K562 (cell line): Measurements from ENCODE around the gene C17orf50. TPM values are rescaled to one million over a fixed set of nuclear protein-coding genes. Genes with fewer than 3 reads are reported as not detected.

ENCODE experiments used
- ATAC-seq: fragments of 200-7000 bp; cut with Tn5 transposase; 3 replicates; pipeline ENCODE4 v1.9.1; 2020; ENCODE audit warnings: moderate library complexity
- BruUV-seq: library from RNA; stranded (reverse); fragments of 400-500 nt; replicated peaks from 2 replicates; lab custom pipeline; 2021; lab: Mats Ljungman, UMichigan
- CTCF ChIA-PET: fragments of 300-600 bp; formaldehyde crosslinking; extraction: SDS; loops from one replicate; lab custom pipeline; 2021; ENCODE audit warnings: low intra/inter-chr PET ratio; lab: Yijun Ruan, JAX
- POLR2A ChIA-PET: fragments of 300-600, 350-650 bp; sonication (Branson Sonifier 250); formaldehyde crosslinking; extraction: SDS; loops from one replicate; lab custom pipeline; 2021; ENCODE audit warnings: antibody characterized with exemption, inconsistent platforms; lab: Yijun Ruan, JAX
- DNase-seq, 4 experiments: peaks; one replicate each; pipeline versions ENCODE4 v3.0.0 to v3.0.0-alpha.2; 2011 to 2018; ENCODE audit warnings: low spot score in 3 of 4, mixed read lengths in 3 of 4; ENCODE audit errors: extremely low read depth in 1 of 4
- FAIRE-seq: peaks from 2 replicates; lab custom pipeline; 2011; peaks lifted over from hg19 to GRCh38; lab: Jason Lieb, UNC
- H2AFZ ChIP-seq: 2 replicates; pipeline ENCODE4 v1.6.0; 2011; ENCODE audit warnings: low read depth, low read length, control low read depth, inconsistent platforms
- H3K27ac ChIP-seq: fragments of 200-600 bp; 3 replicates; pipeline ENCODE4 v1.8.0; 2011; ENCODE audit warnings: low read depth, mild to moderate bottlenecking, control low read depth, inconsistent platforms, low read length, moderate library complexity, mixed read lengths; ENCODE audit errors: extremely low read depth
- H3K27me3 ChIP-seq, 2 experiments: fragments of 300-600 bp in 1 of 2; 2 replicates in 1 of 2; 3 replicates in 1 of 2; pipeline versions ENCODE4 v1.6.0 to v1.8.0; 2011; ENCODE audit warnings: inconsistent platforms in 2 of 2, low read length in 2 of 2, mild to moderate bottlenecking in 1 of 2, mixed read lengths in 1 of 2, moderate library complexity in 1 of 2; ENCODE audit not compliant: control insufficient read depth in 2 of 2, insufficient read depth in 2 of 2
- H3K36me3 ChIP-seq: fragments of 300-600 bp; 3 replicates; pipeline ENCODE4 v1.8.0; 2011; ENCODE audit warnings: mild to moderate bottlenecking, low read length, inconsistent platforms; ENCODE audit not compliant: control insufficient read depth, insufficient read depth
- H3K4me1 ChIP-seq, 2 experiments: fragments of 200-600 bp in 1 of 2; replicated peaks in 1 of 2; 2 replicates in 1 of 2; 3 replicates in 1 of 2; pipeline versions ENCODE4 v1.5.1 to v1.8.0; 2011; ENCODE audit warnings: inconsistent platforms in 2 of 2, low read length in 2 of 2, mild to moderate bottlenecking in 1 of 2, mixed read lengths in 1 of 2, moderate library complexity in 1 of 2; ENCODE audit not compliant: control insufficient read depth in 2 of 2, insufficient read depth in 2 of 2
- H3K4me2 ChIP-seq: 2 replicates; pipeline ENCODE4 v1.6.1; 2011; ENCODE audit warnings: low read length, control low read depth, inconsistent platforms, mixed read lengths; ENCODE audit not compliant: insufficient read depth
- H3K4me3 ChIP-seq: fragments of 200-600 bp; sonication (generic), shearing (Covaris generic); 2 replicates; pipeline ENCODE4 v1.5.1; 2016; ENCODE audit warnings: control low read depth, inconsistent platforms
- H3K79me2 ChIP-seq: fragments of 200-600 bp; 3 replicates; pipeline ENCODE4 v1.8.0; 2011; ENCODE audit warnings: low read length, inconsistent platforms; ENCODE audit not compliant: control insufficient read depth, insufficient read depth
- H3K9ac ChIP-seq, 2 experiments: 2 replicates each; pipeline versions ENCODE4 v1.6.0 to v1.6.1; 2011; ENCODE audit warnings: low read depth in 2 of 2, low read length in 2 of 2, control low read depth in 1 of 2, inconsistent platforms in 1 of 2, mild to moderate bottlenecking in 1 of 2, mixed read lengths in 1 of 2; ENCODE audit not compliant: insufficient read depth in 1 of 2
- H3K9me1 ChIP-seq: one replicate; pipeline ENCODE4 v1.6.0; 2011; ENCODE audit warnings: inconsistent platforms, mild to moderate bottlenecking, low read length, moderate library complexity; ENCODE audit not compliant: control insufficient read depth, insufficient read depth
- H3K9me3 ChIP-seq: replicated peaks from 2 replicates; pipeline ENCODE4 v1.5.1; 2011; ENCODE audit warnings: low read depth, low read length, inconsistent platforms; ENCODE audit not compliant: control insufficient read depth, insufficient read depth
- H4K20me1 ChIP-seq: replicated peaks from 2 replicates; pipeline ENCODE4 v1.6.1; 2011; ENCODE audit warnings: low read length, inconsistent platforms, mixed read lengths; ENCODE audit not compliant: control insufficient read depth, insufficient read depth
- BHLHE40 ChIP-seq: IDR thresholded peaks from 2 replicates; pipeline ENCODE4 v1.6.1; 2011; ENCODE audit warnings: low read length, improper control_type of control experiment
- CBFB ChIP-seq: sonication (generic); formaldehyde crosslinking; IDR thresholded peaks from 2 replicates; pipeline ENCODE4 v1.4.0; 2020; ENCODE audit warnings: mild to moderate bottlenecking, missing genetic modification reagents
- FOXJ2 ChIP-seq: fragments of 200-800 bp; sonication (Bioruptor generic); IDR thresholded peaks from 2 replicates; pipeline ENCODE4 v1.6.1; 2016; ENCODE audit warnings: missing genetic modification characterization, missing compliant biosample characterization
- ZNF280A ChIP-seq: fragments of 450-650 bp; IDR thresholded peaks from 2 replicates; pipeline ENCODE4 v1.6.1; 2018; ENCODE audit warnings: mild to moderate bottlenecking, low read depth; ENCODE audit not compliant: partially characterized antibody
- ZNF57 ChIP-seq: fragments of 450-650 bp; formaldehyde crosslinking; IDR thresholded peaks from 2 replicates; pipeline ENCODE4 v1.4.0; 2020; ENCODE audit warnings: mild to moderate bottlenecking, moderate library complexity
- WGBS: fragments of 100-300 bp; shearing (Covaris generic); methylation state at CpG from one replicate; pipeline ENCODE4 v1.1.6; 2016; ENCODE audit warnings: low coverage, mixed read lengths; ENCODE audit not compliant: insufficient coverage; ENCODE audit errors: missing lambda C conversion rate; 5-methylcytosine and 5-hydroxymethylcytosine counted together
- in situ Hi-C: fragments of 300-500 bp; cut with MboI; formaldehyde crosslinking; loops from 4 replicates; pipeline ENCODE4 v1.15.0; 2018; ENCODE audit warnings: inconsistent platforms, mixed read lengths
- intact Hi-C: fragments of 100-400 bp; cut with micrococcal nuclease; formaldehyde crosslinking; loops from 2 replicates; pipeline ENCODE4 v1.14.2; 2022
- polyA plus RNA-seq, 8 experiments: library from polyadenylated mRNA; depleted of rRNA in 4 of 8; stranded (reverse) in 5 of 8; unstranded in 3 of 8; fragments of >200 nt; fragmentation: Nextera tagmentation in 2 of 8; fragmentation: Illumina TruSeq in 1 of 8; extraction: Ambion mirVana in 2 of 8; extraction: Trizol in 1 of 8; gene quantifications; 2 replicates each; pipeline versions ENCODE4 v1.2.1 to v1.2.3, GENCODE V29; 2011 to 2014; ENCODE audit warnings: inconsistent platforms in 1 of 8, missing spikeins in 1 of 8
- total RNA-seq, 7 experiments: library from RNA; depleted of rRNA in 6 of 7; stranded (reverse); fragments of >200 nt in 6 of 7; fragmentation: Illumina TruSeq in 2 of 7; extraction: Trizol in 2 of 7; gene quantifications; 2 replicates each; pipeline versions ENCODE4 v1.2.1 to v1.2.3, GENCODE V29; 2011 to 2021; ENCODE audit warnings: low replicate concordance in 1 of 7

C17orf50 gene
- total and polyA plus RNA-seq, 9 of the 15 experiments (the other 6 are each of a cell fraction or from before 2014, with no cell fraction given): not detected

GRCh38 chr17:35748341-35748841, 12.3 kb upstream of the C17orf50 start:
- TF ChIP-seq FOXJ2 (tag): no peak
- TF ChIP-seq CBFB (CRISPR knock-in tag): 0 out of 2 replicates have a peak, but pooled peaks have one; percentile 1
- TF ChIP-seq ZNF57 (CRISPR knock-in tag): no peak
- in situ Hi-C loops: loop anchor here (5.0 to 25.0 kb wide), 4 partner anchors 191 to 1311 kb away; partner anchors contain the start of genes NLE1 and UNC45B
- no TSS peak for BruUV-seq
- CTCF ChIA-PET: interaction anchor here (0.5 to 2.0 kb wide), 3 partner anchors 135 to 659 kb away, joined by 6 to 16 read pairs (median 9); no protein-coding TSS in a partner anchor
- Histone ChIP-seq H3K36me3 (no peaks in the 10 kb centered on the region), H3K4me2 (no peak overlapping the region), H3K27ac (no peak overlapping the region), H3K4me3 (no peak overlapping the region), H3K4me1 (peaks cover 11 to 25% of the 10 kb centered on the region in 2 experiments; a peak in 4 of 5 replicates), H4K20me1 (peaks cover 17% of the 10 kb centered on the region; the same call in 1 of the 2 replicates), H3K9ac (no peak overlapping the region; a peak in 1 of 4 replicates), H3K27me3 (peaks cover 10 to 67% of the 10 kb centered on the region in 2 experiments; a peak in 4 of 5 replicates), H2AFZ (no peak overlapping the region), H3K79me2 (no peaks in the 10 kb centered on the region), H3K9me1 (no peaks in the 10 kb centered on the region), H3K9me3 (no peaks in the 10 kb centered on the region)
- intact Hi-C loops: loop anchor here (5.0 kb wide), 1 partner anchor 211 kb away; the partner anchor contains the start of gene SLFN12L
- no peak for FAIRE-seq
- POLR2A ChIA-PET: interaction anchor here (0.6 to 1.3 kb wide), 3 partner anchors 28 to 135 kb away, joined by 3 to 5 read pairs (median 4); partner anchors contain the start of gene TAF15
- 4% methylated on average over 4 of the region's 4 CpGs for WGBS
- no peak for ATAC-seq
- DNase-seq: no peak

GRCh38 chr17:35748979-35749378, 11.7 kb upstream of the C17orf50 start:
- no peak overlapping the region for H3K9ac ChIP-seq
- POLR2A ChIA-PET: interaction anchor here (1.2 kb wide), 1 partner anchor 60 kb away, joined by 4 read pairs; the partner anchor contains the start of gene TAF15

More at GRCh38 chr17:35748979-35749378, 11.7 kb upstream of the C17orf50 start:
- H3K27me3 ChIP-seq: peaks cover 10 to 68% of the 10 kb centered on the region in 2 experiments; a peak in 4 of 5 replicates
- peaks cover 13% of the 10 kb centered on the region; the same call in 1 of the 2 replicates for H4K20me1 ChIP-seq
- no peak overlapping the region for H3K4me2 ChIP-seq
- H3K79me2 ChIP-seq: no peaks in the 10 kb centered on the region
- no peak overlapping the region for H3K27ac ChIP-seq
- CTCF ChIA-PET: interaction anchor here (0.5 to 2.0 kb wide), 2 partner anchors 135 to 660 kb away, joined by 6 to 9 read pairs; no protein-coding TSS in a partner anchor
- TF ChIP-seq ZNF280A (no peak), BHLHE40 (peak; percentile 51; the same call in 1 of the 2 replicates)
- TF ChIP-seq, all 486 proteins: peak for 1
- 6% methylated on average over 6 of the region's 6 CpGs for WGBS
- FAIRE-seq (no peak), ATAC-seq (no peak), DNase-seq (no peak)
- intact Hi-C loops: loop anchor here (5.0 kb wide), 1 partner anchor 212 kb away; the partner anchor contains the start of gene SLFN12L
- Histone ChIP-seq H3K9me1 (no peaks in the 10 kb centered on the region), H3K4me1 (peaks cover 11 to 25% of the 10 kb centered on the region in 2 experiments; a peak in 4 of 5 replicates), H3K9me3 (no peaks in the 10 kb centered on the region), H2AFZ (no peak overlapping the region), H3K36me3 (no peaks in the 10 kb centered on the region), H3K4me3 (no peak overlapping the region)
- BruUV-seq: no TSS peak
- in situ Hi-C loops: loop anchor here (5.0 to 25.0 kb wide), 4 partner anchors 192 to 1312 kb away; partner anchors contain the start of genes NLE1 and UNC45B
